Activated CD8-positive, alpha-beta memory T cell treated with anti-CD3 and anti-CD28 coated beads, Interleukin-2, amount 50 U/mL, for 24 hours (primary cell): ENCODE data around the gene NIPSNAP3A.

Experiments
- DNase-seq: peaks from one replicate; pipeline ENCODE4 v3.0.0-alpha.2; 2020; ENCODE audit errors: extremely low read depth

NIPSNAP3A gene

DNA sequence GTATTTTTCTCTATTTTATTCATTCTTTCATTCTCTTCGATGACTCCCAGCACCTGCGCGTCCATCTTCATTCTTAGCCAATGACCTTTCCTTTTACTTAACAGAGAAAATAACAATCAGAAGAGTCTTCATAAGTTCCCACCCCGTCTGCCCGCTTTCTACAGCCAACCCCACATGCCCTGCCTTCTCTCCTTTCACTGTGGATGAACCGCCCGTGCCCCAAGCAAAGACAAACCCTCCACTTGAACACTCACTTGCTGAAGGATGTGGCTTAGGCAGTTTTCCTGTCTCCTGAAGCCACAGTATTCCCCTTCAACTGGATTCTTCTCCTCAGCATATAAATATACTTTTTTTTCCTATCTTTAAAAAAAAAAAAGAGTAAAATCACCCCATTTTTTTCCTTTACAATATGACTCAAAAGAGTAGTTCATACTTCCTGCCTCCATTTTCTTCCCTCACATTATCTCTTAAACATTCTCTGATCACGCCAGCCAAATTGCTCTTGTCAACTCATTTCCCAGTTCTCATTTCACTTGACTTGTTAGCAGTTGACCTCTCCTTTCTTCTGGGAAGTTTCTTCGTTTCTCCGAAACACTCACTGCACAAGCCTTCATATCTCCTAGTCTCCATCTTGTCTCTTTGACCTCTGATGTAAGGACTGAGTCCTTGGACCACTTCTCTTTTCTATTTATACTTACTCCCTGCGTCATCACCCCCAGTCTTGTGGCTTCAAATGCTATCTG, 27.5 kb downstream of the NIPSNAP3A start:
- DNase-seq = no peak

DNA sequence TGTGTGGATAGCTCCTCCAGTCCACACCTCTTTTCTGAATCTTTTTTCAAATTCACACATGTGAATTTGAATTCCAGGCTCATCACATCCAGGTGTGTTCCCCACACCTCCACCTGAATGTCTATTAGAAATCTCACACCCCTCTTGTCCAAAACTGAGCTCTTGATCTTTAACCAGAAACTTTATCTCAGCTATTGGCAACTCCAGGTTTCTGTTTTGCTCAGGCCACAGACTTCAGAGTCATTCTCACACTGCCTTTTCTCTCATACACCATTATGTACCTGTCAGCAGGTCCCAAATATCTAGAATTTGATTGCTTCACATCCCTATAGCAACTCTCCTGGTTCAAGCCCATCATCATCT, 28.1 kb downstream of the NIPSNAP3A start:
- DNase-seq = no peak

DNA sequence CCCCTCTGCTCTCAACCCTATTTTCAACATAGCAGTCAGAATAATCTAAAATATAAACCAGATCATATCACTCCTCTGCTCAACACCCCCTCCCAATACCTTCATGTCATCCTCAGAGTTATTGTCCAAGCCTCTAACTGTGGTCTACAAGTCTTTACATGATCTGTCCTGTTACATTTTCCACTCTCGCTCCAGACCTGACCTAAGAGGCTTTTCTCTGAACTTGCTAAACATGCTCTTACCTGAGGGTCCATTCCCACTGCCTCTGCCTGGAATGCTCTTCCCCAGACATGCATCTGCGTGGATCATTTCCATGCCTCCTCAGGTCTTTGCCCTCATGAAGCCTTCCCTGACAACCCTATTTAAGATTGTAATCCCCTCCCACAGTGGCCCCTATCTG, 28.5 kb downstream of the NIPSNAP3A start:
- no peak for DNase-seq

DNA sequence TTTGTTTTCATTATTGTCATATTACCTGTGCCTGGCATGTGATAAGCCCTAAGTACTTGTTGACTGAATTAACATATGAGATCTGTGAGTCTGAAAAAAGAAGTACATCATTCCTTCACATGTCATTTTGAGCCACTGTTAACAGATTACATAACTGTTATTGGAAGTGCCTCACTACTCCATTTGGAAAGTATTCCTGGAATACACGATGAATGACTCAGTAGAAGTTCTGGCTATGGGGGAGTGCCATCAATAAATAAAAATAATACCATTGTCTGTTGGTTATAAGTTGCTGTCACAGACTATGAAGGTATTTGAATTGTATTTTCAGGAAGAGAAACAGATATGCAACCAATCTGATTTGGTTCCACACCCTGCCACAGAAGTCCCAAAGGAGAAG, 29.3 kb downstream of the NIPSNAP3A start:
- DNase-seq = no peak

DNA sequence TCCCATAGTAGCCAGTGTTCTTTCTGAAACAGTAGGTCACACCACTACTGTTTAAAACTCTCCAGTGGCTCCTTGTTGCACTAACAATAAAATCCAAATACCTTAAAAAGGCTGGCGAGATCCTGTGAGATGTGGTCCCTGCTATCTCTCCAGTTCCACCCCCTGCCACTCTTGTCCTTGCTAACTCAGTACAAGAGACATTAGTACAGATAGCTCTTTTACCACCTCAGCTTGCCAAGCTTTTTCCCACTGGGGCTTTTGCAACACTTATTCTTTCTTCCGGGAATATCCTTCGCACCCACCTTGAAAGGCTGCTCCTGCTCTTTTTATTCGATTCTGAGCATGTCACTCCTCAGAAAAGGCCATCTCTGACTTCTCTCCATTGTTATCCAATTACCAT, 31.3 kb downstream of the NIPSNAP3A start:
- no peak for DNase-seq

DNA sequence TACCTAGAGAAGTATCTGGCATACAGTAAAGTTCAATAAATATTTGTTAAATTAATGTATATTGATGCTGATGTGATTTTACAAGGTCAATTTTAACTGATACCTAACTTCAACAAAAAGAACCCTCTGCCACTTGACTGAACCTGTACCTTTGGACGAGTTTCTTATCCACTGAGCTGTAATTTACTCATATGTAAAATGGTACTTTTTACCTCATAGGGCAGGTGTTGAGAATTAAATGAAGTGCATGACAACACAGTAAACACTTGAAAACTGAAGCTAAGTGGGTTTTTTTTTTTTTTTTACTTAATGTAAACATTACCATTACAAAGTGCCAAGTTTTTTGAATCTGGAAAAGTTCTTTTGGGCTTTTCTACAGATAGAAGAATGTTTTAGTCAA, 31.9 kb downstream of the NIPSNAP3A start:
- DNase-seq = no peak

DNA sequence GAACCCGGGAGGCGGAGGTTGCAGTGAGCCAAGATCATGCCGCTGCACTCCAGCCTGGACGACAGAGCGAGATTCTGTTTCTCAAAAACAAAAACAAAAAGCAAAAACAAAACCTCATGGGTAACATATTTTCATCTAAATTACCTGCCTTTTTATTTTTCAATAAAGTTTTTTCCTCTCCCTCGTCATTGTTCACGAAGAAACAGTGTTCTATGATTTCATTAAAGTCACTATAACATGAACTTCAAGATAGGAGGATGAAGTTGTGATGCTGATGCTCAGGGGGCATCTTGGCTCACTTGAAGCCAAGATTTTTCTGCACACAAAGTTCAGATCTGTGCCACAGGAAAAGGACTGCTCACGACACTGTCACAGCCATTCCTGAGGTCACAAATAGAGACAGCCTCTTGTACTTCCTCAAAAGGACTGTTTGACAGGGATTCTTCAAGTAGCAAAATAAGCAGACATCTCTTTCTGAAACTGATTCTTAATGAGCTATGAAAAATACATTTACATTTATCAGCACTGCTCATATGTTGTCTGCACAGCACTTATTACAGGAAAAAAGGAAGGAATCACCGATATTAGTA, 32.6 kb downstream of the NIPSNAP3A start:
- no peak for DNase-seq

DNA sequence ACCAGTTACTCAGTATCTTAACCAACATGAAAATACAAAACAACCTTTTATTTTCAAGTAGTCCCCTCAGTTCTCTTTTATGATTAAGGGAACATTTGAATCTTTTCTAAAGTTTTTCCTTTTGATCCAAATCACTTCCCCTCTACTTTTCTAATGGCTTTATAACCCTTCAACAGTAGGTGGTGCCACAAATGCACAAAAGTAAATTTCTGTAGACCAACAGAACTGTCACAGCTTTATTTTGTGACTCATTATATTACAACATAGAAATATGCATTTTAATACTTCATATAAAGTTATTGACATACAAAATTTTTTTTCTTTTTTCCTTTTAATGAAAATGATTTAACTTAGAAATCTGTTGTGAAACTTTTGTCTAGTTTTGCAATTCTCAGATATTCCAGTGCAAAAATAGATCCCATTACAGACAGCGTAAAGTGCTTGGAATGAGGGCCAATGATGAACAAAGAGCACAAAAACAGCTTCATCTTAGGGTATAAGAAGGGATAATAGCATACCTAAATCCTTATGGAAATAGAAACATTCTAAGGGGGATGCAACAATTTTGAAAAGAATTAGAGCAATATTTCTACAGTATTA, 33.4 kb downstream of the NIPSNAP3A start:
- no peak for DNase-seq

DNA sequence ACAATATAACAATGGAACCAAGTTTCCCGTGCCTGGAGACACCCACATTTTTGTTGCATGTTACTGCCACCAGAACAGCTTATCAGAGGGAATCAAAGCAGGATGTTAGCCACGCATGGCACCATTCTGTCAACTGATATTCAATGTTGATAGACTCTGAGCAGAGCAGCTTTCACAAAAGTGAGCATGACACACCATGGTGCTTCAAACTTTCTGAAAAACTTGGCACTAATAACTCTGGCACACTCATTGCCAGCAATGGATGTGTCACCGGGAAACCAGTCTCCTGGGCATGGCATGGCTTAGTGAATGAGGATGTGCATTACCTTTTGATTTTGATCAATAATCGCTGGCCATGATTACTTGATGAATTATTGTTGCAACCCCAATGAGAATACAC, 36.1 kb downstream of the NIPSNAP3A start:
- DNase-seq = no peak

DNA sequence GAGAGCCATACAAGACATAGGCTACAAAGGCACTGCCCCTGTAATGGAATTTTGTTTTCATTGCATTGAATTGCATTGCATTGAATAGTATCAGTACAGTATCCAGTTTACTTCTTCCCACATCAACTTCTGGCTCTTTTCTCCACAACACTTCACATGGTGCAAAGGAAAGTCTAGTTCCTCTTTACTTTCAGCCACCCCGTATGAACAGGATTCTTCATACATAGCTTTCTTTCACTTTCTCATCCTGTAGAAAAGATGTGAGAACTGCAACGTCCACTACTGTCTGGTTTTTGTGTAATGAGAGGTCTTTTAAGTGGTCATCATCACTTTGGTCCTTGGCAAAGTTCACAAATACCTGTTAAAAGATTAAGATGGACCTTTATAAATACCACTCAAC, 36.6 kb downstream of the NIPSNAP3A start:
- DNase-seq = no peak

DNA sequence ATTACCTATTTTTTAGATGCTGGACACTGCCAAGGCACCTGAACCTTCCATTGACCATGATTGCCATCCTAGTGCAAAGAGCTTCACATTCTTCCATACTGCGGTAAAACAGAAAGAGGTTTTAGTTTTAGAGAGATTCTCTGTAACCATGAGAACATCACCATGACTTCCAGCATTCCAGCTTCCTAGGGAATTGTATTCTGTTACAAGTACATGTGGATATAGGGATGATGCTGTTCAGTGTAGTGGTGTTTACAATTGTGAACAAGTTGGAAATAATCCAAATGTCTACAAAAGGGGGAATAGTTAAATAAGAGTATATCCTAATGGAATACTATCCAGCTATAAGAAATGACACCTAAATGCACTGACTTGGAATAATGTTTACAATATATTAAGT, 38.8 kb downstream of the NIPSNAP3A start:
- DNase-seq = no peak

DNA sequence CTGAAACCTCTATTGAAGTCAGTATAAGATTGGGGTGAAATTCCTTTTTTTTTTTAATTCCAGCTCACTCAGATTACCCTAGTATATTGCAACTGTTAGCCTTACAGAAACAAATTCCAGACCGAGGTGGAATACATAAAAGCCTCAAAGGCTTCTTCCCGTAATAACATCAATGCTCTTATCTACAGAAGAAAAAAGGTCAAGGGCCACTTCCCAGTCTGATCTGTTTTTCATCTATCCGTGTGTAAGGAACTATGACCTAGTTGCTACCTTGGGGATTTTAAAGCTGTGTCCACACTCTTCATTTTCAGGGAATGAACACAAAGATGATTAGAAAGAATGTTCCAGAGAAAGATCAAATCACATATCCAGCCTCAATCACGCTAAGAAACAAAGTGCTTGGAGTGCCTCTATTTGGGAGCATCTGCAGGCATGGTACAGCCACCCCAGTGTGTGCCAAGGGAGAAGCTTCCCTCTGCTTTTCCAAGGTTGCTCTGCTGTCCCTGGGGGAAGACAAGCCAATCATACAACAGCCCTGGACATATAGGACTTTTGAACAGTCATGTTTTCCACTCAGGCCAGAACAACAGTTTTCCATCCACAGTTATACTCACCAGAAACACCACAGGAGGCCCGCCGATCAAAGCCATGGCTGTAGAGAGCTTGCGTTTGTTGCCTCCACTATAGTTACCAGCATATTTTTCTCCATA, 40.0 kb downstream of the NIPSNAP3A start:
- no peak for DNase-seq

DNA sequence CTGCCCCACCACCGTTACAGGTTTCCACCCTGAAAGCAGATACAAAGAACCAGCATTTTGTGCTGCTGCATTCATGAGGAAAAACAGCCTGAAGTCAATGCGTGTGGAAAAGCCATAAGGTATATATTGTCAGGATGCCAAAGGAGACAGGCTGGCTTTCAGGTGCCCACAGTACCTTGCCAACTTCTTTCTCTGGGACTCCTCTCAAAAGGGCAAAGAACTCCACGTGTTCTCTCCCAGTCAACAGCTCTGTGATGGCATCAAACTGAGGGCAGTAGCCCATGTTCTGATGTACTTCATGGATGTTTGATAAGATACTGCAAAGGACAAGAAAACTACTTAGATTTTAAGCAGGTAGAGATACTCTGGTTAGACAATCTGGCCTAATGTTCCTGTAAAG, 40.8 kb downstream of the NIPSNAP3A start:
- DNase-seq = no peak

DNA sequence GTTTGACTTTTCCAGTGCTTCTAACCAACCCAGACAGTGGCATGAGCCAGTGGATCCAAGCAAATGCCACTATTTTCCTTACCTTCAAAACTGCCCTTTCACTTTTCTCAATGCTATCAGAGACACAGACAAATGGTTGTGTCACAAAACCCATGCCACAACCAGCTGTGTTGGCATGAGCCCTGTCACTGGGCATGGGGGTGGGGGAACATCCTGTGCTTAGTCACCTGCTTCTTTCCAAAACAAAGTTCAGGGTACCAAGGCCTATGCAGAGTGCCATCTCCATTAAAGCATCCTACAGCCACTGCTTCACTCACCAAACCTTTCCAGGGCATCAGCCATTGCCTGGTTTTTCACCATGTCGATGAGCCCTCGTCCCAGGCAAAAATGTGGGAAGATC, 46.6 kb downstream of the NIPSNAP3A start:
- no peak for DNase-seq

DNA sequence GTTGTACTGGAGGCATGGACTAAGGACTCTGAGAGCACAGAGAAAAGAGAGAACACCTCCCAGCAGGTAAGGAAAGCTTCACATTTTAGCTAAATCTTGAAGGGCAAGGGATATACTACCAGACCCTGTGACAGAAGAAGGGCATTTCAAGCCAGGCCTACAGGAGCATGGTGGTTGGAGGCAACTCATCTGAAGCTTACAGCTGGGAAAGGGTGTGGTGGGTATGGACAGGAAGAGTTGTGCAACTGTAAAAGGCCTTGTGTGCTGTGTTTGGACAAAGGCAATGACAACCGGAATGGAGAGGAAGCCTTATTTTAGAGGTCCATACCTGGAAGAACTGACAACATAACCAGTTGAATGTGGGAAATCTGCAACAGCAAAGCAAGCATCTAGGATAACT, 47.6 kb downstream of the NIPSNAP3A start:
- DNase-seq = no peak

DNA sequence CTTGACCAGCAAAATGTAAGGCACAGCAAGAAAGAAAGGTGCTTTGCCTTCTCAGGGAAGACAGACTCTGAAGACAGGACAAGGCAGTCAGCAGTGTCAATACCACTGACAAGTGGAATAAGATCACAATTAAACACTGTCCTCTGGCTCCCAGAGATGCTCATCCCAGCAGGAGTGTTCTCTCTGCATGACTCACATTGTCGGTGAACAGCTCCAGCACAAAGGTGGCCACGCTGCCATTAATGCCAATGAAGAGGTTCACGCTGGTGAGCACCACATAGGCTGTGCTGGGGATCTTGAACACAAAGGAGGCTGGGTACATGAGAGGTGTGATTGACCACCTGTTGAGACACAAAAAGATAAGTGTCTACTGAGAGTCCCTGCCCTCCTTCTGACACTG, 48.4 kb downstream of the NIPSNAP3A start:
- DNase-seq = no peak

DNA sequence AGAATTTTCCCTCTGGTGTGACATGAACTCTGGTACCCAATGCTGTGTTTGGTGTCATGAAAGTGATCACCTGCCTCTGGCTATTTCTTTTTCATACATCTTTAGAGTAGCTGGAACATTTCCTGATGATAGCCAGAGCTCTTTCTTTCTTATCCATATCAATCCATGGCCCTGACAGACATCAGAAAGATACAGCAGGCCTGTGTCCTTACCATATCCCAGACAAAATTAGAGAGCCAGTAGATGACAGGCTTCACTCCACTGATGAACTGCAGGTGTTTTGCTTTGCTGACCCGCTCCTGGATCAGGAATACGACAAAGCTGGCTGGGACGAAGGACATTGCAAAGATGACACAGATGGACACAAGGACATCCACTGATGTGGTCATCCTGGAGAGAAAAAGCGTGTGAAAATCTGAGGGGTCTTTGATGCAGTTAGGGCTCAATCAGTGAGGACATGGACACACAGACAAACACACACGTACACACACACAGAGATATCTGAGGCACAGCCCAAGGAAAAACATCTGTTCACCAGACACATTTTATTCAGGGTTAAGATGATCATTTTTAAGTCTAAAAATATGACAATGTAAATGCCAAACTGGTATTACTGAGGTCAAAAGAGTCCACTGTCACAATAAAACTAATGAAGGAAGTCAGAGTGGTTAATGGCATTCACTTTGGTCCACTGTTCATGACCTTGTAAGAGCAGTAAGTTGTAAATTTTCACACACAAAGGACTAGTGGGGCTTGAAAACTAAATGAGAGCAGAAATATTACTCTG, 50.9 kb downstream of the NIPSNAP3A start:
- DNase-seq = no peak

DNA sequence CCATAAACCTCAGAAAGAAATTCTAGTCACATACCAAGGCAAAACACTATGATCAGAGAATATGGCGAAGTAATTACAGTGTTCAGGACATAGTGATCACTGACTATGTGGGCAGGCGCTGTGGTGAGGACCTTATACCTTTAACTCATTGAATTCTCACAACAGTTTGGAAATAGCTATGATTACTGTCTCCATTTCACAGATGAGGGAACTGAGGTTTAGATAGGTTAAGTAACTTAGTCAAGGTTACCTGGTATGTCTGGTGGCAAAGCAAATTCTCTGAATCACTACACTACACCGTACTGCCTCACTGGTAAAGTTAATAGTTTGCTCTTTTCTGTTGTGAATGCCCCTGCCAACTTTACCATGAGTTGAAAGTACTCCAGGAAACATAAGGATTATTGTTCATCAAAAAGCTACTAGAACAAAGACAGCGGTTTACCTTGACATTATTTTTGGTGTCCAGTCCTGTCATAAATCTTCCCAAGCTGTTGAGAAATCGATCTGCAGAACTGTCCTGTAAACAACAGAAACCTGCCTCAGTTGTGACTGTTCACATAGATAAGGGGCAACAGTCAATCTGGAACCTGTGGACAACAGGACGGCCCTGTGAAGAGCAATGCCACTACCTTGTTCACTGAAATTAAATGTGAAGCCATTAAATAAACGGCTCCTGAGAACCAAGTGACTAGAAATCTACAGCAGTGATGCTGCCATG, 52.7 kb downstream of the NIPSNAP3A start:
- no peak for DNase-seq

DNA sequence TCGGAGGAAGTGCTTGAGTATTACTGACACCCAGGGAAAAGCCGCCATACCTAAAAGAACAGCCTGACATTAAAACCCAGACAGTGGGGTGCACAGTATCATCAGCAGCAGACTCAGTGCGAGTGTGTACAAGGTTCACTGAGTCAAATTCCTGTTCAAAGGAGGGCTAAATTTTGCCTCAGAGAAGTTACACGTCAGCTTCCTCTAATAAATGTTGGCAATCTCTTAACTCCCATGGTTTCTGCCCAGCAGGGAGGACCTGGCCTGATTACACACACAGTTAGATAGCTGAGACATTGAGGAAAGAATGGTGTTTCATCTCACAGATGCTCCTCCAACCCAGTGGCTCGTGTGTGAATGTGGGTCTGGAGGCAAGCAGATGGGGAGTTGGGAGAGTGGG, 54.6 kb downstream of the NIPSNAP3A start:
- DNase-seq = no peak

DNA sequence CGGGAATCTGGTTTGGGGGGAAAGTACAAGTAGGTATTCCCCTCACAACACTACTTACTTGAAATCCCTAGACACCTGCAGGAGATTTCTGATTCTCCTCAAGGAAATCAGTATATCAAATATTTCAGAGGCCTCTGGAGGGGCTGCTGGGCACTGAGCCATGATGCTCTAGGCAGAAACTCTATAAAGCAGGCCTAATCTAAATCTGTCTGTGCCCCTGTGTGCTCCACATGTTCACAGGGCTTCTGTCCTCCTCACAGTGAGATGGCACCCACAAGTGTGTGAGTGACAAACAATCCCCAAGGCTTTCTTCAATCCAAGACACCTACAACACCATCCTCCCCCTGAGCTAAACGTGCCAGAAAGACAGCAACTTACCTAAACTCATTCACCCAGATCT, 55.4 kb downstream of the NIPSNAP3A start:
- no peak for DNase-seq

DNA sequence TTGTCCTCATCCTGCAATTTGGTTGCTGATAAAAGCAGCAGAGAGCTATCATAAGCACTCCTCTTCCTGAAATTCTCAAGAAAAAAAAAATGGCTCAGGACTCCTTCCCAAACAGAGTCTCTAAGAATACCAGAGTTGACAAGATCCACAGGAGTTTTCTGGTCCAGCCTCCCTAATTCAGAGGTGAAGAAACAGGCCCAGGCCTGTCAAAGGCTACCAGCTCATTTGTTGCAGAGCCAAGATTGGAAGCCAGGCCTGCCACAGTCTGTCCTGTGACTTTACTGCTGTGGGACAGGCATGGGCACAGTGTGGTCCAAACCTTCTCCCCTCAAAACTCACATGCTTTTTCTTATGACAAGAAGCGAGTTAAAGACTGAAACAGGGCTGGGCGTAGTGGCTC, 58.0 kb downstream of the NIPSNAP3A start:
- DNase-seq = no peak
